Cardiac fibroblast (primary cell): ENCODE measurements around the gene GNAT3.

Experiments used
- DNase-seq, 2 donors: peaks; one replicate each; pipeline versions ENCODE4 v3.0.0 to v3.0.0-alpha.2; 2010; ENCODE audit warnings: low read depth in 2 of 2
- H3K4me3 ChIP-seq, 2 donors: replicated peaks in 1 of 2; 1 replicate in 1 of 2; 2 replicates in 1 of 2; pipeline ENCODE4 v1.5.1; 2011; ENCODE audit warnings: low read depth in 2 of 2, low read length in 2 of 2, mild to moderate bottlenecking in 2 of 2, moderate library complexity in 1 of 2
- TF ChIP-seq, protein P1 (sequence below): IDR thresholded peaks from one replicate; pipeline ENCODE4 v1.5.1; 2011; ENCODE audit warnings: low read depth, mild to moderate bottlenecking, low read length, inconsistent platforms

Gene GNAT3

DNA sequence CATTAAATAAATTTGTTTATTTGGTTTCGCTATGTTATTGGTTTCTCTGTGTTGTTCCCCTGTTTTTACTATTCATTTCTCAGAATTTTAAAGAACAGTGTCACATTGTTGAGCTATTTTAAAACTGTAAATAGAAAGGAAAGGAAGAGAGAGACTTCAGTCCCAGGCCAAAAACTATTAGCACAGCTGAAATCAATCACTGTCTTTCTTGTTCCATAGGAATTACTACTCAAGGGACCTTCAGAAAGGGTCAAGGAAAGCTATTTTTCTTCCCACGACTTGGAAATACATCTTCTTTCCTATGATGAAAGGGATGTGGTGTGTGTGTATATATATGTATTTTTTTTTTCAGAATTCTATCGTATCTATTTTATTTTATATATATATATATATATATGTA, 29.0 kb upstream of the GNAT3 start:
- H3K4me3 ChIP-seq = no peak overlapping the region
- TF ChIP-seq, protein P1, sequence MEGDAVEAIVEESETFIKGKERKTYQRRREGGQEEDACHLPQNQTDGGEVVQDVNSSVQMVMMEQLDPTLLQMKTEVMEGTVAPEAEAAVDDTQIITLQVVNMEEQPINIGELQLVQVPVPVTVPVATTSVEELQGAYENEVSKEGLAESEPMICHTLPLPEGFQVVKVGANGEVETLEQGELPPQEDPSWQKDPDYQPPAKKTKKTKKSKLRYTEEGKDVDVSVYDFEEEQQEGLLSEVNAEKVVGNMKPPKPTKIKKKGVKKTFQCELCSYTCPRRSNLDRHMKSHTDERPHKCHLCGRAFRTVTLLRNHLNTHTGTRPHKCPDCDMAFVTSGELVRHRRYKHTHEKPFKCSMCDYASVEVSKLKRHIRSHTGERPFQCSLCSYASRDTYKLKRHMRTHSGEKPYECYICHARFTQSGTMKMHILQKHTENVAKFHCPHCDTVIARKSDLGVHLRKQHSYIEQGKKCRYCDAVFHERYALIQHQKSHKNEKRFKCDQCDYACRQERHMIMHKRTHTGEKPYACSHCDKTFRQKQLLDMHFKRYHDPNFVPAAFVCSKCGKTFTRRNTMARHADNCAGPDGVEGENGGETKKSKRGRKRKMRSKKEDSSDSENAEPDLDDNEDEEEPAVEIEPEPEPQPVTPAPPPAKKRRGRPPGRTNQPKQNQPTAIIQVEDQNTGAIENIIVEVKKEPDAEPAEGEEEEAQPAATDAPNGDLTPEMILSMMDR = no peak
- DNase-seq = no peak

DNA sequence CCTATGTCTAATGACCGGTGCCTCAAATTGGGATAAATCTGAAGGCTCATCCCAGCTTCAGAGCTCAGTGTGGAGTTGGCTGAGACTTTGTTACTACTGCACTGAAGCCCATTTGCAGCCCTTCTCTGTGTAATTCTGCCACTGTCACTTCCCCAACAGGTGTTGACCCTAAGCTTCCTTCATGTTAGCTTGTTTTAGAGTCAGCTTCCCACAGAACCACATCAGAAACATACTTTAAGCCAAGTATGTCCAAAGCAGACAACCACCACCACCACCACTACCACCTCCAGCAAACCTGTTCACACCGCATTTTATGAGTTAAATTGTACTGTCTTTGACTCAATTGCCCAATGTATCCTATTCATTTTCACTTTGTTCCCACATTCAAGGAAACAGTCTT, 25.2 kb upstream of the GNAT3 start:
- TF ChIP-seq, protein P1 = no peak
- no peak for DNase-seq
- H3K4me3 ChIP-seq = no peak overlapping the region

DNA sequence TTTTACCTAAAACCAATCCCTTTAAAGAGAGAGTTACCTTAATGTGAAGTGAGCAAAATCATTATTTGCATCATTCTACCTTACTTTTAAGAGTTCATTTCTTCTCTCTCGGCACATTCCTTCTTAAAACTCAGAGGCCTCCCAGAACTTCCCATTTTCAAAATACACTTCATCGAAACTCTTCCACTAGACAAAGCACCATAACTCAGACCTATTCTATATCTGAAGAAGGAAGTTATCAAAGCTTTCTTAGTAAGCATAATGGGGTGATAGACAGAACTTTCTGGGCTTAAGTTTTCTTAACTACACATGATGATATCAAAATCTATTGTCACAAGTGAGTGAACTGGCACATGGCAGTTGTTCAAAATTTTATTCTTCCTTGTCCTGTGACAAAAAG, 24.6 kb upstream of the GNAT3 start:
- no peak for DNase-seq
- TF ChIP-seq, protein P1 = no peak
- H3K4me3 ChIP-seq = no peak overlapping the region

DNA sequence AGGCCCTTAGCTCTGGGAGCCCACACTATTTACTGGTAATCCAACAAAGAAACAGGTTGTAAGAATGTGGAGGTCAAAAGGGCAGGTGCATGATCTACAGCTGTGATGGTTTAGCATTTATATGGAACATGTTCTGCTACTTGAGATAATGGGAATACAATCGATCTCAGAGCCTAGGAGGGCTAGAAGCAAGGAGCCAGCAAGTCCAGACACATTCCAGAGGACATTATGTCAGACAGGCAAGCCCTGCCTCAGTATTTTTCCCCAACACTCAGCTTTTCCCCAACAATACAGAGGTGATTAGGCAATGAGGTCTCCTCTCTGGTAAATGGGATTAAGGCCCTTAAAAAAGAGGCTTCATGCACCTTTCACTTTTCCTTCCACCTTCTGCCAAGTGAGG, 21.4 kb upstream of the GNAT3 start:
- peak in 1 of 2 donors; percentile 55 for DNase-seq
- H3K4me3 ChIP-seq = no peak overlapping the region
- TF ChIP-seq, protein P1 = no peak

DNA sequence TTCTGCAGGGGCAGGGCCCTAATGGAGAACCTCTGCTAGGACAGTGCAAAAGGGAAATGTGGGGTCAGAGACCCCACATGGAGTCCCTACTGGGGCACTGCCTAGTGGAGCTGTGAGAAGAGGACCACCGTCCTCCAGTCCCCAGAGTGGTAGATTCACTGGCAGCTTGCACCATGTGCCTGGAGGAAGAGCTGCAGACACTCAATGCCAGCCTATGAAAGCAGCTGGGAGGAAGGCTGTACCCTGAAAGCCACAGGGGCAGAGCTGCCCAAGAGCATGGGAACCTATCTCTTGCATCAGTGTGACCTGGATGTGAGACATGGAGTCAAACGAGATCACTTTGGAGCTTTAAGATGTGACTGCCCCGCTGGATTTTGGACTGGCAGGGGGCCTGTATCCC, 20.3 kb upstream of the GNAT3 start:
- no peak overlapping the region for H3K4me3 ChIP-seq
- TF ChIP-seq, protein P1 = no peak
- DNase-seq = no peak

DNA sequence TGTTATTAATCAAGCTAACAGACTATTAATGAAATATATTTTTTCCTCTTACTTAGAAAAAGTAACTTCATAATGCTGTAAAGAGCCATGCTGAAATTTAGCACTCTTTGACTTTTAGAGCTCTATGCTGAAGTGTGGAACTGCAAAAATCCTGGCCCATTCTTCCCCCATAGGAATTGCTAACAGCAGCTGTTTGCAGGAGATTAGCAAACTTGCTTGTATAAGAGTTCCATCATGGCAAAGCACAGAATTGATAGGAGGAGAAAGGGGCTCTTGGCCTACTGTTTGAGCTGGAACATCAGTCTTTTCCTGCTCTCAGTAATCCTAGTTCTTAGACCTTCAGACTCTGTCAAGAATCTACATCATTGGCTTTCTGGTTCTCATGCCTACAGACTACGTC, 18.3 kb upstream of the GNAT3 start:
- no peak for DNase-seq
- TF ChIP-seq, protein P1 = no peak
- H3K4me3 ChIP-seq = no peak overlapping the region

DNA sequence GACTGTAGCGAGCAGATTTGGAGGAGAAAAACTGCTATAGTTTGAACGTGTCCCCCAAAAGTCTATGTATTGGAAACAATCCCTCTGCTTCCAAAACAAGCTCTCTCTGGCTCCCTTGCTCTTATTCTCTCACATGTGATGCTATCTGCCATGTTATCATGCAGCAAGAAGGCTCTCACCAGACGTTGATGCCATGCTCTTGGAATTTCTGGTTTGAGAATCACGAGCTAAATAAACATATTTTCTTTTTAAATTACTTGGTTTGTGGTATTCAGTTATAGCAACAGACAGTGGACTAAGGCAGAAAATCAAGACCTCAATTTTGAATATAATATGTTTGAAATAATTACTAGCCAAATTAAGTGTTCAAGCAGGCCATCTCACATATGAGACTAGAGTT, 17.5 kb upstream of the GNAT3 start:
- peak in 1 of 2 donors; percentile 39 for DNase-seq
- TF ChIP-seq, protein P1 = no peak
- H3K4me3 ChIP-seq = no peak overlapping the region
